ENCODE data around the gene CLK3. TPM values are rescaled to one million over a fixed set of nuclear protein-coding genes. Genes with fewer than 3 reads are reported as not detected.
A peak's percentile ranks its signal among the peaks of the same experiment; 100 is the strongest.

CLK3 gene
- polyA plus RNA-seq, 6 donors from 2014 or later = 53.1 to 118 (median 61.9) TPM

GRCh38 chr15:74619916-74620635 lies 4.4 kb downstream of the CLK3 start:
- H3K36me3 Mint-ChIP-seq = peaks cover 0 to 10% of the 10 kb centered on the region in 2 donors
- no peak for DNase-seq
- no peaks in the 10 kb centered on the region for H3K9me3 Mint-ChIP-seq
- ATAC-seq (ENCODE audit: low read depth in 2 of 2) = no peak
- H3K4me1 Mint-ChIP-seq = peaks cover 39 to 55% (median 50%) of the 10 kb centered on the region in 3 donors
- H3K27ac Mint-ChIP-seq = peak overlapping the region in 3 of 6 donors; percentile 49 to 69 (median 59)
- H3K4me3 Mint-ChIP-seq = peak overlapping the region in 1 of 8 donors; percentile 99
- no peaks in the 10 kb centered on the region for H3K27me3 Mint-ChIP-seq

- peak; percentile 73 for DNase-seq
- H3K4me1 Mint-ChIP-seq = peaks cover 43 to 63% (median 49%) of the 10 kb centered on the region in 3 donors
- H3K9me3 Mint-ChIP-seq = no peaks in the 10 kb centered on the region
- H3K27me3 Mint-ChIP-seq = no peaks in the 10 kb centered on the region
- H3K27ac Mint-ChIP-seq = peak overlapping the region; percentile 63 to 97 (median 84)
- peaks cover 0 to 10% of the 10 kb centered on the region in 2 donors for H3K36me3 Mint-ChIP-seq
- peak overlapping the region in 3 of 8 donors; percentile 16 to 99 (median 35) for H3K4me3 Mint-ChIP-seq
- ATAC-seq (ENCODE audit: low read depth in 2 of 2) = peak; percentile 86 to 92
These were observed 5.3 kb downstream of the CLK3 start for GRCh38 chr15:74620636-74621545.

- DNase-seq (no peak), ATAC-seq (ENCODE audit: low read depth in 2 of 2) (no peak)
- H3K9me3 Mint-ChIP-seq = no peaks in the 10 kb centered on the region
- H3K27ac Mint-ChIP-seq = peak overlapping the region in 3 of 6 donors; percentile 54 to 97 (median 83)
- H3K4me3 Mint-ChIP-seq = peak overlapping the region in 1 of 8 donors; percentile 33
- H3K4me1 Mint-ChIP-seq = peaks cover 47 to 68% (median 49%) of the 10 kb centered on the region in 3 donors
- H3K27me3 Mint-ChIP-seq = no peaks in the 10 kb centered on the region
- H3K36me3 Mint-ChIP-seq = peaks cover 0 to 10% of the 10 kb centered on the region in 2 donors
These were observed 5.9 kb downstream of the CLK3 start for GRCh38 chr15:74621546-74621920.

- H3K27me3 Mint-ChIP-seq = no peaks in the 10 kb centered on the region
- peak overlapping the region in 2 of 6 donors; percentile 54 to 86 for H3K27ac Mint-ChIP-seq
- H3K4me1 Mint-ChIP-seq = peaks cover 45 to 68% (median 49%) of the 10 kb centered on the region in 3 donors
- H3K4me3 Mint-ChIP-seq = peak overlapping the region in 1 of 8 donors; percentile 33
- H3K36me3 Mint-ChIP-seq = peaks cover 0 to 10% of the 10 kb centered on the region in 2 donors
- DNase-seq = no peak
- H3K9me3 Mint-ChIP-seq = no peaks in the 10 kb centered on the region
- ATAC-seq (ENCODE audit: low read depth in 2 of 2) = no peak
These were observed 6.3 kb downstream of the CLK3 start for GRCh38 chr15:74621936-74622335.

GRCh38 chr15:74622758-74623157 lies 7.1 kb downstream of the CLK3 start:
- Mint-ChIP-seq H3K27me3 (no peaks in the 10 kb centered on the region), H3K9me3 (no peaks in the 10 kb centered on the region), H3K36me3 (peaks cover 4 to 10% of the 10 kb centered on the region in 2 donors), H3K27ac (peak overlapping the region in 3 of 6 donors; percentile 19 to 75 (median 36)), H3K4me1 (peaks cover 45 to 68% (median 49%) of the 10 kb centered on the region in 3 donors), H3K4me3 (no peak overlapping the region)
- no peak for ATAC-seq (ENCODE audit: low read depth in 2 of 2)
- DNase-seq = no peak

GRCh38 chr15:74624020-74624602 lies 8.5 kb downstream of the CLK3 start:
- Mint-ChIP-seq H3K27me3 (no peaks in the 10 kb centered on the region), H3K4me3 (peak overlapping the region in 2 of 8 donors; percentile 38 to 44), H3K4me1 (peaks cover 50 to 68% (median 51%) of the 10 kb centered on the region in 3 donors), H3K27ac (peak overlapping the region in 5 of 6 donors; percentile 24 to 90 (median 65)), H3K36me3 (peaks cover 4 to 18% of the 10 kb centered on the region in 2 donors), H3K9me3 (no peaks in the 10 kb centered on the region)
- ATAC-seq (ENCODE audit: low read depth in 2 of 2) (no peak), DNase-seq (no peak)

GRCh38 chr15:74625693-74626092 lies 10.1 kb downstream of the CLK3 start:
- Mint-ChIP-seq H3K4me1 (peaks cover 52 to 66% (median 57%) of the 10 kb centered on the region in 3 donors), H3K36me3 (peaks cover 4 to 17% of the 10 kb centered on the region in 2 donors), H3K4me3 (peak overlapping the region in 1 of 8 donors; percentile 66), H3K27ac (peak overlapping the region in 5 of 6 donors; percentile 15 to 90 (median 84)), H3K27me3 (no peaks in the 10 kb centered on the region), H3K9me3 (no peaks in the 10 kb centered on the region)
- no peak for DNase-seq
- ATAC-seq (ENCODE audit: low read depth in 2 of 2) = no peak

- H3K36me3 Mint-ChIP-seq = peaks cover 4 to 10% of the 10 kb centered on the region in 2 donors
- no peak for DNase-seq
- peak overlapping the region in 3 of 8 donors; percentile 47 to 84 (median 49) for H3K4me3 Mint-ChIP-seq
- no peaks in the 10 kb centered on the region for H3K27me3 Mint-ChIP-seq
- H3K9me3 Mint-ChIP-seq = no peaks in the 10 kb centered on the region
- H3K27ac Mint-ChIP-seq = peak overlapping the region in 5 of 6 donors; percentile 90 to 99 (median 94)
- ATAC-seq (ENCODE audit: low read depth in 2 of 2) = no peak
- H3K4me1 Mint-ChIP-seq = peaks cover 52 to 66% (median 57%) of the 10 kb centered on the region in 3 donors
These were observed 10.7 kb downstream of the CLK3 start for GRCh38 chr15:74626336-74626735.

- peaks cover 4 to 8% of the 10 kb centered on the region in 2 donors for H3K36me3 Mint-ChIP-seq
- H3K4me1 Mint-ChIP-seq = peaks cover 55 to 68% (median 58%) of the 10 kb centered on the region in 3 donors
These were observed 11.4 kb downstream of the CLK3 start for GRCh38 chr15:74626752-74627692.

GRCh38 chr15:74627766-74628165 lies 12.1 kb downstream of the CLK3 start:
- H3K27me3 Mint-ChIP-seq = no peaks in the 10 kb centered on the region
- peaks cover 56 to 71% (median 57%) of the 10 kb centered on the region in 3 donors for H3K4me1 Mint-ChIP-seq
- peak overlapping the region; percentile 90 to 99 (median 96) for H3K27ac Mint-ChIP-seq
- no peak for ATAC-seq (ENCODE audit: low read depth in 2 of 2)
- H3K4me3 Mint-ChIP-seq = peak overlapping the region; percentile 65 to 89 (median 76)
- peaks cover 4 to 8% of the 10 kb centered on the region in 2 donors for H3K36me3 Mint-ChIP-seq
- no peaks in the 10 kb centered on the region for H3K9me3 Mint-ChIP-seq
- no peak for DNase-seq

More at GRCh38 chr15:74626752-74627692, 11.4 kb downstream of the CLK3 start:
- H3K4me3 Mint-ChIP-seq = peak overlapping the region; percentile 65 to 89 (median 76)
- peak; percentile 74 for DNase-seq
- peak overlapping the region; percentile 90 to 99 (median 96) for H3K27ac Mint-ChIP-seq
- H3K27me3 Mint-ChIP-seq = no peaks in the 10 kb centered on the region
- ATAC-seq (ENCODE audit: low read depth in 2 of 2) = peak; percentile 78 to 81
- H3K9me3 Mint-ChIP-seq = no peaks in the 10 kb centered on the region

GRCh38 chr15:74628199-74628598 lies 12.6 kb downstream of the CLK3 start:
- no peaks in the 10 kb centered on the region for H3K9me3 Mint-ChIP-seq
- no peak for ATAC-seq (ENCODE audit: low read depth in 2 of 2)
- peak overlapping the region in 4 of 8 donors; percentile 44 to 89 (median 74) for H3K4me3 Mint-ChIP-seq
- peaks cover 56 to 71% (median 57%) of the 10 kb centered on the region in 3 donors for H3K4me1 Mint-ChIP-seq
- H3K27me3 Mint-ChIP-seq = no peaks in the 10 kb centered on the region
- H3K36me3 Mint-ChIP-seq = peaks cover 4 to 8% of the 10 kb centered on the region in 2 donors
- no peak for DNase-seq
- peak overlapping the region; percentile 16 to 99 (median 89) for H3K27ac Mint-ChIP-seq

GRCh38 chr15:74628949-74629348 lies 13.3 kb downstream of the CLK3 start:
- no peaks in the 10 kb centered on the region for H3K9me3 Mint-ChIP-seq
- peak overlapping the region in 5 of 6 donors; percentile 33 to 90 (median 74) for H3K27ac Mint-ChIP-seq
- ATAC-seq (ENCODE audit: low read depth in 2 of 2) (no peak), DNase-seq (no peak)
- H3K27me3 Mint-ChIP-seq = no peaks in the 10 kb centered on the region
- peak overlapping the region in 4 of 8 donors; percentile 20 to 61 (median 38) for H3K4me3 Mint-ChIP-seq
- peaks cover 55 to 71% (median 57%) of the 10 kb centered on the region in 3 donors for H3K4me1 Mint-ChIP-seq
- H3K36me3 Mint-ChIP-seq = peaks cover 4 to 10% of the 10 kb centered on the region in 2 donors
